Measurements from ENCODE around the gene MCM10.

Gene MCM10

DNA sequence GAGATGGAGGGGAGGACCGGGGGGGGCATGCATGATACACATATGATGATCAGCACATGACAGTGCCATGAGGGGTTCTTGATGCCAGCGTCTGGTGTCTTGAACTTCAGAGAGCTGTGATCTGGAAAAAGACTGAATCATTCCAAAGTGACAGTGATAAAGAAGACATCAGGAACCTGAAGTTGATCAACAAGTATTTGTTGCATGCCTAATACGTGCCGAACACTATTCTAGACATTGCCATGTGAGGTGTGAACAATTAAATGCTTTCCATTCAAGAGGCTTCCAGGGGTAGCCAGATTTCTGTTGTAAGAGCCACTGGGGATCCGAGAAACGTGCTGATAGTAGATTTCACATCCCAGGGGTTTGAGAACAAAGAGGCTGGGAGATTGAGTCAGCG lies 6.2 kb downstream of the MCM10 start:
- DNase-seq: no peak

DNA sequence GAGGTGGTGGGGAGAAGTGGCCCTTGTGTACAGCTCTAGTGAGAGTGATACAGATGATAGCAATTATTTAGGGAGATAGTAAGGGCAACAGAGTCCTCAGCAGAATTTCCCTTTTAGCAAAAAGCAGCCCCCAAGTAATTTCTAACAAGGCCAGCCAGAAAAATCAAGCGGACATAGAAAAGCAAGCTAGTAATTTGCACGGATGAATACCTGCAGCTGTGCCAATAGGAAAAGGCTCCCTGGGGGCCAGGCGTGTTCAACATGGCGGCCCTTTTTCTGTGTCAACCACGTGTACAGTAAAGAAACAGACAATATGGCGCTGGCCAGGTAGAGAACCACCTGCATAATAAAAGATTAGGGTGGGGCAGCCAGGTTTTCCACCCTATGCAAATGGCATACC lies 7.4 kb downstream of the MCM10 start:
- no peak for DNase-seq

DNA sequence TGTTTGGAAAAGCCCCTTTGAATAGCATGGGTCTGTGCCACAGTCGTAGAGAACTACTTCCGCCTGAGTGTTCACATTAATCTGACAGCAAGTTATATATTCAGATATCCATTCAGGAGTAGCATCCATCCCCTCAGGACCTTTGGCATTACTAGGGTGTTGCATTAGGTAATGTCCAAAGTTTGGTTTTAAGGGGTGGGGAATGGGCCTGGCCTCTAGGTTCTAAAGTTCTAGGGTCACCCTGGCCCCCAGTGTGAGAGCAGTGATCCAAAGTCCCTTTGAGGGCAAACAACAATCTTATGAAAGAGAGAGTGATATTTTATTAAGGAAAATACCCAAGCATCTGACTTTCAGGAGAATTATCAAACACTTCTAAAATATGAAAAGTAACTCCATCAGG lies 12.3 kb downstream of the MCM10 start:
- DNase-seq: no peak

DNA sequence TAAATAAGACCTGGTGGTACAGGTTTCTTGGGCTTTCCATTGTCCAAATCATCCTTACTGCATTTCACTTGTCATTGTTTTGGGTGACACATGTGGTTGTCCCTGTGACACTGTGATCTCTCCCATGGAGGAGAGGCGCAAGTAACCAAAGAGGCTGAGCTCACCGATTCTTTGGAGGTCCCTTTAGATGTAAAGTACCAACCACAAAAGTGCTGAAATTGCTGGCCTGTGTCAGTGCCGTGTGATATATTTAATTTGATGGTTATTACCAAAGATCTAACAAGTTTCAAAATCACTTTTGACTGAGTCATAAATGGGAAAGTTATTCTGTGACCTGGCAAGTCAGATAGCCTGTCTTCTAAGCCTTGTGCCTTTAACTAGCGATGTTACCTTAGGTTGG lies 19.4 kb downstream of the MCM10 start:
- no peak for DNase-seq

DNA sequence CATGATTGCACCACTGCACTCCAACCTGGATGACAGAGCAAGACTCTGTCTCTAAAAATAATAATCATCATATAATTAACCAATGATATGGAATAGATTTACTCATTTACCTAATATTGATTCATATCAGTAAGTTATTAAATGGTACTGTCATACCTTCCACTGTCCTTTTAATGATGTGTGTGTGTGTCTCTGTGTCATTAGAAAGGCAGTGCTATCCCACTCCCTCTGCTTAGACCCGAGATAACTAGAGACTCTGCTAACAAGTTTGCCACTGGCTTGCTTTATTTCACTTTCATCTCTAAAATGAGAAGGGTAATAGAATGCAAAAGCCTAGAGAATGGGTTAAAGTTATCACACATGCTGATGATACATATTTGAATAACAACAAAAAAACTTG lies 21.1 kb downstream of the MCM10 start:
- DNase-seq: no peak

DNA sequence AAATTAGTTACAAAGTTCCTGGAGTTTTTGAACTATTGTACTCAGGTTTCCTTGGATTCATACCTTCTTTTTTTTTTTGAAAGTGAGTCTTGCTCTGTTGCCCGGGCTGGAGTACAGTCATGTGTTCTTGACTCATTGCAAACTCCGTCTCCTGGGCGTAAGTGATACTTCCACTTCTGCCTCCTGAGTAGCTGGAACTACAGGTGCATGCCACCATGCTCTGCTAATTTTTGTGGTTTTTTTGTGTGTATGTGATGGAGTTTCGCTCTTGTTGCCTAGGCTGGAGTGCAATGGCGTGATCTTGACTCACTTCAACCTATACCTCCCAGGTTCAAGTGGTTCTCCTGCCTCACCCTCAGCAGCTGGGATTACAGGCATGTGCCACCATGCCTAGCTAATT lies 22.3 kb downstream of the MCM10 start:
- DNase-seq: no peak

DNA sequence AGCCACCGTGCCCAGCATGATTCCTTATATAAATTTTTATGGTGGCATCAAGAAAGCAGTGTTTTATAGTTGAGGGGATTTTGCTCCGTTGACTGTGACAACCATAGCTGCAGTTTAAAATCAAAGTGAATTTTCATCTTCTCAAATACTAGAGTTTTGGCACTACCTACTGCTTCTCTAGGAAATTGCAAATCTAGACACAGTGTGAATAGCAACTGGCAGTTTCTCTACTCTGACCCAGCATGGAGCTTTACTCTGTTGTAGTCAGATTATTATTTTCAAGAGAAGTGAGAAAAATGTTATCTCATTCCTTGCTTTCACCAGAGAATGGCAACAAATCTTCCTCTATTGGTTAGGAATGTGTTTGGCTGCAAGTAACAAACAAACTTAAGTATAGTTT lies 22.9 kb downstream of the MCM10 start:
- DNase-seq: no peak

DNA sequence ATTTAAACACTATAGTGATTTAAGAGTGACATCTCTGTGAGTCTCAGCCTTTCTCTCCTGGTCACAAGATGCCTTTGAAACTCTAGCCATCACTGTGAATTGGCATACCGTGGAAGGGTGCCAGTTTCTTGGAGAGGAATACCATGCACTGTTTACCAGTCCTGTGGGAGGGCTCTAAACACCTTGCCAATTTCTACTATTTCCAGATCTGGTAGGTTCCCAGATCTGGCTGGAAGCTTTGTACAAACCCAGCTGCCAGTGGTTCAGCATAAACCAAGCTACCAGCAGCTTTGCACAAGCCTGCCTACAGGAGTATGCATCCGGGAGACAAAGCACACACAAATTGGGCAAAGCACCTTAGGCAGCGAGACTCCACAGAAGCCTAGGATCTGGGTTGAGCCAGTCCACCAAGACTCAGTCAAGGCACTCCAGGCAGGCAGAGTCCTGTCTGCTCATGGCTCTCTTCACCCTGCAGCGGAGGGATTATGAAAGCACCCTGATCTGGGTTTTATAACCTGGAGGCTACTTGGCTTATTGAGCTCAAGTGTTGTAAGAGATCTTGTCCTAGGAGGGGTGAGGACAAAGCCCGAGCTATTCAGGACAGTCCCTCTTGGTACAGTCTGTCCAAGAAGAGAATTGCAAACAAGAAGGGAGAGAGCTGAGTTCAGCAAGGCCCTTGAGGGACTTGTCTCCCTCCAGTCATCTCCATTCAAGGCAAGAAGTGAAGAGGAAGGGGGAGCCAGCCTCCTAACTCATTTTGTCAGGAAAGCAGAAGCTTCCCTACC lies 23.6 kb downstream of the MCM10 start:
- DNase-seq: no peak

DNA sequence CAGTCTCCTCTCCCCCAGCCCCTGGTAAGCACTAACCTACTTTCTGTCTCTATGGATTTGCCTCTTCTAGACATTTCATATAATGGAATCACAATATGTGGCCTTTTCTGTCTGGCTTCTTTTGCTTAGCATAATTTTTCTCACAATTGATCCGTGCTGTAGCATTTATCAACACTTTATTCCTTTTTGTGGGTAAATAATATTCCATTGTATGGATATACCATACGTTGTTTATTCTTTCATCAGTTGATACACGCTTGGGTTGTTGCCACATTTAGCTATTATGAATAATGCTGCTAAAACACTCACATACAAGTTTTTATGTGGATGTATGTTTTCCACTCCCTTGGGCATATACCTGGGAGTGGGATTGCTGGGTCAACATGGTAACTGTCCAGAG lies 25.8 kb downstream of the MCM10 start:
- no peak for DNase-seq

DNA sequence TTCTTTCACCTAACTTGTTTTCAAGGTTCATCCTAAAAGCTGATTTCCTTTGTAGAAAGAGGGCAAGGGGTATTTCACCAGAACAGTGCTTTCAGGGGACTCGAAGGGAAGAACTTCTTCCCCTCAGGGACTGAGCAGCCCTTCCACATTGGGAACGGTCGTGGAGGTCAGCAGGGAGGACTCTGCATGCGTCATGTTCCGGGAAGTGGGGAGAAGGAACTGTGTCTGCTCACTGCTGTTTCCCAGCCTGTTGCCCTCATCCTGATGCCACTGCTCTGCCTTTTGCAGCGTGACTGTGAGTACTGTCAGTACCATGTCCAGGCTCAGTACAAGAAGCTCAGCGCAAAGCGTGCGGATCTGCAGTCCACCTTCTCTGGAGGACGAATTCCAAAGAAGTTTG lies 27.2 kb downstream of the MCM10 start:
- no peak for DNase-seq

DNA sequence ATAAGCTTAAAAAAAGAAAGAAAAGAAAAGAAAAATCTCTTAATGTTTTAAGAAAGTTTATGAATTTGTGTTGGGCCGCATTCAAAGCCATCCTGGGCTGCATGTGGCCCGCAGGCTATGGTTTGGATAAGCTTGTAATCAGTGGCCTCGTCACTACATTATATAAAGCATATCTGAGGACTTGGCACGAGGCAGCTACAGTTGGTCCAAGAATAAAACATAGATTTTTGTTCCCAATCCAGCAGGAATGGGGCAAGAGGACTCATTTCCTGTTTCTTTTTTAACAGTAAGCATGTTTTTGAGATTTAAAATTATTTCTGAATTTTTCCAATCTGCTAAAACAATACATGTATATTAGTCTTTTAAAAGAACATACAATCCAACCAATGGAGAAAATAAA lies 28.6 kb downstream of the MCM10 start:
- DNase-seq: no peak

DNA sequence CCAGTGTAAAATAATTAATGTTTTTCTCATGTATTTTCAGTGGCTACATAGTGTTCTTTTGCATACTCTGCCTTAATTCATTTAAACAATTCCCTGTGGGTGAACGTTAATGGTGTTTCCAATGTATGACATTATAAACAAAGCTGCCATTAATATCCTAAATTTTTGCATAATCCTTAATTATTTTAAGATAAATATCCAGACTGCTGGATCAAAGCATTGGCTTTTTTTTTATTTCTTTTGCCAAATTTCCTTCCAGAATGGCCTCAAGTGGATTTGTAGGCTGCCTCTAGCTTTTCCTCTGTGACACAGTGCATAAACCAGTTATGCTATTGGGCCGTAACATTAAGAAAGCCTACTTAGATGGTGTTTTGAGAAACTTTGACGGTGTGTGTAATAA lies 29.5 kb downstream of the MCM10 start:
- DNase-seq: no peak

DNA sequence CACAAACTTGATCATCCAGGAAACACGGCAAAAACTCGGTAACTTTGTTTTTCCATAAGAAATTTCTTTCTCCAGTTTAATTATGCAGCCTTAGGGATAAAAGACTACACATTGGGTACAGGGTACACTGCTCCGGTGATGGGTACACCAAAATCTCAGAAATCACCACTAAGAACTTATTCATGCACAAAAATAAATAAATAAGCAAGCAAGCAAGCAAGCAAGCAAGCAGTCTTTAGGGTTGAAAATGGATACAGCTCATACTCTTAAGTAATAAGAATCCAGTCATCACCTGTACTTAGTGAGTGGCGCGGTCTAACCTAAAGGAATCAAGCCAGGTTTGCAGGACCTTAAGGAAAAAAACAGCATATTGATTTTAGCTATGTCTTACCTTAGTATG lies 30.0 kb downstream of the MCM10 start:
- DNase-seq: no peak

DNA sequence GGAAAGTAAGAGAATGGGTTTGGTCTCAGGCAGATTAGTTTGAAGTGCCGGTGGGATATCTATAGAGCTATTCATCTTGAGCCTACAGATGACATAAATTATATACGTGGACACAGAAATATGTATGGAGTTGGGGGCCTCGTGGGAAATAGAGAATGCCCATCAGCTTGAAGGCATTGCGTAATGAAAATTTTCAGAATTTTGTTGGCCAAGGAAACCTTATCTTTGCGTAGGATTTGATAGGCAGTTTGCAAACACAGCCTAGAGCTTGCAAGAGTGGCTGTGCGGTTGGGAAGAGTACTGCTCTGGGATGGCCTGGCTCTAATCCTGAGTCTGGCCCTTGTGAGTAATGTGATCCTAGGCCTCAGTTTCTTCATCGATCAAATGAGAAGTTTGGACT lies 32.3 kb downstream of the MCM10 start:
- no peak for DNase-seq

DNA sequence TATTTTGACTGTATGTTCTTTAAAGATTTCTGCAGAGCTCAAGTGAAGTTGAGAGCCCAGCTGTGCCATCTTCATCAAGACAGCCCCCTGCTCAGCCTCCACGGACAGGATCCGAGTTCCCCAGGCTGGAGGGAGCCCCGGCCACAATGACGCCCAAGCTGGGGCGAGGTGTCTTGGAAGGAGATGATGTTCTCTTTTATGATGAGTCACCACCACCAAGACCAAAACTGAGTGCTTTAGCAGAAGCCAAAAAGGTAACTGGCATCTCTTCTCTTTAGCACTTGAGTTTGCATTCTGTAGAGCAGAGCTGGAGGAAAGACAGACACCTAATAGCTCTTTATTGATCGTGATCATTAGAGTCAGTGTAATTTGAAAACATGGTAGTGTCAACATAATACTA lies 33.7 kb downstream of the MCM10 start:
- DNase-seq: no peak

DNA sequence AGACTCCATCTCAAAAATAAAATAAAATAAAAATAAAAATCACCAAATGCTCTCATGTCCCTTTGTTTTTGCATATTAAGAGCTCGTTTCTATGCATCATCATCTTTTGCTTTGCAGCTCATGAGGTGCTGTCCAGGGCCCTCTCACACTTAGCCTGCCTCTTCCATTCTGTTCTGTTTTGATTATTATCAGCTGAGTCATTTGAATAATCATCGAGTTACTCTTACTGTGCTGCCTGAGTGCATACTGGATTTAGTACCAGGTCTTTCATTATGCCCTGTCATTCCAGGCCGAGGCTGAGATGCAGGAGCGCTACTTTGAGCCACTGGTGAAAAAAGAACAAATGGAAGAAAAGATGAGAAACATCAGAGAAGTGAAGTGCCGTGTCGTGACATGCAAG lies 39.8 kb downstream of the MCM10 start:
- DNase-seq: no peak

DNA sequence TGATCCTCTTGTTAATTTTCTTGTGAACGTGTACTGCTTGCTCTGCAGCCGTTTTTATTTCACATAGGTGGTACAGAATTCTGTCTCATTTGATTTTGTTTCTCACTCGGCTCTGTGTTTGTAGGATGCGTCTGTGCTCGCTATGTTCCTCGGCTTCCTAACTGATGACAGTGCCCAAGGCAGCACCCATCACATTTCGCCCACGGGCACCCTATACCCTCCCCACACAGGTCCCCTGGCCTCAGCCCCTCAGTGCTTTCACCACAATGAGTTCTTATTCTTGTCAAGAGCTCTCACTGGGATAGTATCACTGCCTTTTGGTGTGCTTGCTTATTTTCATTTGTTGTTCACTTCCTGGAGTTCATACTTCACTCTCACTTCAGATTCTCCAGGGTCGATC lies 44.7 kb downstream of the MCM10 start:
- no peak for DNase-seq

DNA sequence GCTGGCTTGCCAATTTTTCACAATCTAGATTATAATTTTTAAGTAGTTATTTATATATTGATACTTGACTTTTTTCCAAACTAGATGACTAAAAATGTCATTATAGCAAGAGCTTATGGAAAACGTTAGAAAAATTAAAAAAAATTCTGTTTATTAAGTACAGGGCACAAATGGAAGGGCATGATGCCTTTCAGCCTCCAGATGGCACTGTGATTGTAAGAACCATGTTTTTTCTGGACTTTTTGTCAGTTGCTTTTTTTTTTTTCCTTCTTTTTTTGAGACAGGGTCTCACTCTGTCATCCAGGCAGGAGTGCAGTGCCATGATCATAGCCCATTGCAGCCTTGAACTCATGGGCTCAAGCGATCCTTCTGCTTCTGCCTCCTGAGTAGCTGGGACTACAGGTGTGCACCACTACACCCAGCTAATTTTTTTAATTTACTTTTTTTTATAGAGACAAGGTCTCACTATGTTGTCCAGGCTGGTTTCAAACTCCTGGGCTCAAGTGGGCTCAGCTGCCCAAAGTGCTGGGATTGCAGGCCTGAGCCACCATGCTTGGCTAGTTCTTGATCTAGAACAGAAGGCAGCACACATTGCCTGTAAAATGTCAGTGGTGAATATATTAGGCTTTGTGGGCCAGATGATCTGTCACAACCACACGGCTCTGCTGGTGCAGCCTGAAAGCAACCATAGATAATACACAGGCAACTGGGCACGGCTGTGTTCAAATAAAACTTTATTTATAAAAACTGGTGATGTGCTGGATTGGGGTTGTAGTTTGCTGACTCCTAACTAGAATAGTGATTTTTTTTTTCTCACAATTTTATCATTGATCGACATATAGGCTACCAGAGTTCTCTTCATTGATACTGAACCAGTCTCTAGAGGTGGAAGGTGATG lies 45.4 kb downstream of the MCM10 start:
- DNase-seq: no peak

DNA sequence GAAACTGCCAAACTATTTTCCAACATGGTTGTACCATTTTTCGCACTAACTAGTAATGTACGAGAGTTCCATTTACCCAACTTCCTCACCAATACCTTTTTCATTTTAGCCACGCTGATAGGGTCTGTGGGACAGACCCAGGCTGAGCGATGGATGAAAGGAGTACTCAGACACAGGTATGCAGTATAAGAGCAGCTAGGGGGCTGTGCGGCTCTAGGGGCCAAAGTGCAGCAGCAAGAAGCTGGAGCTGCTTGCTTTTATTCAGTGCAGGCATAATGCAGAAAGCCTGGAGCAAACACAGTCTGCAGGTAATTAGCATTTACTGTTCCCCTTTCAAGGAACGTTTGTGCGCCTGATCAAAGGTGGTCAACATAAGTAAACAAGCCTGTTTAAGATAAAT lies 51.8 kb downstream of the MCM10 start:
- no peak for DNase-seq

DNA sequence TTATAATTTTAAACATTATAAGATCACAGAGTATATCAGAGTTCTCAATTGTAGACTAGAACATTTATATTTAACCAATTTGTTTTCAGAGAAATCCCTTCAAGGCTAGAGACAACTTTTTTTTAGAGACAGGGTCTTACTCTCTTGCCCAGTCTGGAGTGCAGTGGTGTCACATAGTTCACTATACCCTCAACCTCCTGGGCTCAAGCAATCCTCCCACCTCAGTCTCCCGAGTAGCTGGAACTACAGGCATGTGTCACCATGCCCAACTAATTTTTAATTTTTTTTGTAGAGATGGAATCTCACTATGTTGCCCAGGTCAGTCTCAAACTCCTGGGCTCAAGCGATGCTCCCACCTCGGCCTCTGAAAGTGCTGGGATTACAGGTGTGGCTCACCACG lies 57.5 kb downstream of the MCM10 start:
- DNase-seq: no peak

DNA sequence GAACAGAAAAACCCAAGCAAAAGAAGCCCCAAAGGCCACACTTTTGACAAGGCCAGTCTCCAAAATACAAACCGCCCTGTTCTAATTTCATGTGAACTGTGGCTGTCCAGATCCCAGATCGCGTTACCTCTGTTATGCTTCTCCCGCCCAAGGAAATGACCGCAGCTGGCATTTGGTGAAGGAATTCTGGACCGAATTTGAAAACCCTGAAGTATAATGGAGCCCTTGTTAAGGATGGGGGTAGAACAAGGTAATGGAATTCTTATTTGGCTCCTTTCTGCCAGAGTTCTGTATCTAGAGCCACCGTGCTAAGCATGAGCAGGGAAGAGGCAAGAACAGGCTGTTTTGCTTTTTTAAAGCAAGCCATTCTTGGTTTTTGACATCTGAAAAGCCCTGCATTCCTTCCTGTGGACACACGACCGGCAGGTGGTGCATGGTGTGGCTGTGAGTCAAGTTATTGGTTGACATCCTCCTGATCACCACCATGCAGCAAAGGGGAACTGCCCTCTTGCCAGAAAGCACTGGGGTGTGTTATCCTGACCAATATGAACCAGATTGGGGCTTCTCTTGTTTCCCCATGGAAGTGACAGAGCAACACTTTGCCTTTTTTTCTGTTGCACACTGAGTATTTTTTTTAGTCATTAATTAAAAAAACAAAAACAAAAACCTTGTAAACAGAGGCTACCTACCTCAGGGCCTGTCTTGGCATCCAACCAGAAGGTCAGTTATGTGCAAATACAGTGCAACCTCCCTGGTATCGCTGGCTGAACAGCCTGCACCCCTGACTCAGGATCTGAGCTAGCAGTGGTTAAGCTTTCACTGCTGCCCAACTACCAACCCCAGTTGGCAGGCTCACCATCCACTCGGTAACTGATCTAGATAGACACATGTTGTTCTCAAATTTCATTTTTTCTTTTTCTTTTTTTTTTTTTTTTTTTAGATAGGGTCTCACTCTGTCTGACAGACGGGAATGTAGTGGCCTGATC lies 58.6 kb downstream of the MCM10 start:
- no peak for DNase-seq

DNA sequence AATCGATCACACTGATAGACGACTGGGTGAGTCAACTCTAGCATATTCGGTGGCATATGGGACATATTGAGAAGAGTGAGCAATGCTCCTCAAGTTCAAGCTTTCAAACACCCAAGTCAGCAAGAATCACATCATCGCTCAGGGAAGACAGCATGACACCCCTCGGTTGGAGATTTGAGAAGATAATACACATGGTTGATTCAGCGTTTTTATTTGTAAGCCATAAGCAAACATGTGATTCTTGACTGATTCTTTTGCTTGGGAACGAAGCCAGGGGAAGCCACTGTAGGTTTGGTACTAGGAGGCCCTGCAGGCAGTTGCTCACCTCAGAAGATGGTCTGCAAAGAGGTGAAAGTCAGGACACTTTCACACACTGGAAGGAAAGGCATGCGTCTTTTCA lies 60.2 kb downstream of the MCM10 start:
- no peak for DNase-seq

DNA sequence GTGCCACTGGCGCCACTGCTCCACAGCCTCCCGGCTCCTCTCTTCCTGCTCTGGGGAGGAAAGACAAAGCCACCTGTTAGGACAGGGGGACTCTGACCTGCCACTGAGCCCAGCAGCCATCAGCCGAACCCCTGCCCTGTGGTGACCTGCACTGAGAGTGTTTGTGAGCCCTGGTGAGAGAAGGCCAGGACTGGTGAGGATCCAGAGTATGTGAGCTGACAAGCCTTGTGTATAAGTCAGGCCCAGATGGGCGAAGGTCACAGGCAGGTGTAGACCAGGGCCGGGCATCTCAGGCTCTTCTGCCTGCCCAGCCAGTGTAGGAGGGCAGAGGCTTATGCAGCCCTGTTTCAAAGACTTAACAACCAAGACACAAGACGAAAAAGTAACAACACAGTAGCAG lies 60.8 kb downstream of the MCM10 start:
- DNase-seq: no peak
